Measurements from ENCODE around the gene PELI2.

DNA sequence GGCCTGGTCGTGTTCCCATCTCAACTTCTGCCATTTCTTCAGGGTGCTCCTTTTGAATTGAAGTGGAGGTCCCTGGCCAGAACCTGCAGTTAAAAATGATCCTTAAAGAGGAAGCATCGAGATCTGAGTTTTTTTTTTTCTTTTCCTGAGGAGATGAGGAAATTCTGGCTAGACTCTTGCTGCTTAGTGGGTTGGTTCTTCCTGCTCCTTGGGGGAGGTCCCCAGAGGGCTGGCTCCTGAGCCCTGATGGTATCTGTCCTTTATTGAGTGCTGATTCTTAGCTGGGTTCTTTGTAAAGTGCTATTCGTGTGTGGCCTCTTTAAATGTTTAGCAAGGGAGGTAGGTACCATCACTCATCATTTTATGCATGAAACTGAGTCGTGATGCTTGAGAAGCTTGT is 11.7 kb downstream of the PELI2 start:
- TF ChIP-seq, protein P1, sequence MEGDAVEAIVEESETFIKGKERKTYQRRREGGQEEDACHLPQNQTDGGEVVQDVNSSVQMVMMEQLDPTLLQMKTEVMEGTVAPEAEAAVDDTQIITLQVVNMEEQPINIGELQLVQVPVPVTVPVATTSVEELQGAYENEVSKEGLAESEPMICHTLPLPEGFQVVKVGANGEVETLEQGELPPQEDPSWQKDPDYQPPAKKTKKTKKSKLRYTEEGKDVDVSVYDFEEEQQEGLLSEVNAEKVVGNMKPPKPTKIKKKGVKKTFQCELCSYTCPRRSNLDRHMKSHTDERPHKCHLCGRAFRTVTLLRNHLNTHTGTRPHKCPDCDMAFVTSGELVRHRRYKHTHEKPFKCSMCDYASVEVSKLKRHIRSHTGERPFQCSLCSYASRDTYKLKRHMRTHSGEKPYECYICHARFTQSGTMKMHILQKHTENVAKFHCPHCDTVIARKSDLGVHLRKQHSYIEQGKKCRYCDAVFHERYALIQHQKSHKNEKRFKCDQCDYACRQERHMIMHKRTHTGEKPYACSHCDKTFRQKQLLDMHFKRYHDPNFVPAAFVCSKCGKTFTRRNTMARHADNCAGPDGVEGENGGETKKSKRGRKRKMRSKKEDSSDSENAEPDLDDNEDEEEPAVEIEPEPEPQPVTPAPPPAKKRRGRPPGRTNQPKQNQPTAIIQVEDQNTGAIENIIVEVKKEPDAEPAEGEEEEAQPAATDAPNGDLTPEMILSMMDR (IDR thresholded peaks at IDR 0.05): no peak
- TF ChIP-seq EZH2 (IDR thresholded peaks at IDR 0.05): no peak

Measured in neural progenitor cell (in vitro differentiated cells).